Cardiac septum (tissue), 1 donor: Measurements from ENCODE around the gene ALKBH4. TPM values are rescaled to one million over a fixed set of nuclear protein-coding genes. Genes with fewer than 3 reads are reported as not detected.

ENCODE experiments used
- DNase-seq: peaks from one replicate; pipeline ENCODE4 v3.0.0-alpha.2; 2020; ENCODE audit warnings: low spot score
- intact Hi-C: fragments of 100-400 bp; cut with DNase I; formaldehyde crosslinking; loops from one replicate; pipeline ENCODE4 v1.14.0; 2022
- total RNA-seq: library from RNA; stranded (reverse); fragmentation: NEBNext Ultra II Directional; extraction: Animal tissue kit (Norgen Biotek cat#: 25700); gene quantifications from one replicate; pipeline ENCODE4 v1.2.1, GENCODE V29; 2021
- donor health status: DM: no; HTN: no; CAD: no.

The ALKBH4 gene
- total RNA-seq, 1 donor from 2014 or later = 6.5 TPM

DNA sequence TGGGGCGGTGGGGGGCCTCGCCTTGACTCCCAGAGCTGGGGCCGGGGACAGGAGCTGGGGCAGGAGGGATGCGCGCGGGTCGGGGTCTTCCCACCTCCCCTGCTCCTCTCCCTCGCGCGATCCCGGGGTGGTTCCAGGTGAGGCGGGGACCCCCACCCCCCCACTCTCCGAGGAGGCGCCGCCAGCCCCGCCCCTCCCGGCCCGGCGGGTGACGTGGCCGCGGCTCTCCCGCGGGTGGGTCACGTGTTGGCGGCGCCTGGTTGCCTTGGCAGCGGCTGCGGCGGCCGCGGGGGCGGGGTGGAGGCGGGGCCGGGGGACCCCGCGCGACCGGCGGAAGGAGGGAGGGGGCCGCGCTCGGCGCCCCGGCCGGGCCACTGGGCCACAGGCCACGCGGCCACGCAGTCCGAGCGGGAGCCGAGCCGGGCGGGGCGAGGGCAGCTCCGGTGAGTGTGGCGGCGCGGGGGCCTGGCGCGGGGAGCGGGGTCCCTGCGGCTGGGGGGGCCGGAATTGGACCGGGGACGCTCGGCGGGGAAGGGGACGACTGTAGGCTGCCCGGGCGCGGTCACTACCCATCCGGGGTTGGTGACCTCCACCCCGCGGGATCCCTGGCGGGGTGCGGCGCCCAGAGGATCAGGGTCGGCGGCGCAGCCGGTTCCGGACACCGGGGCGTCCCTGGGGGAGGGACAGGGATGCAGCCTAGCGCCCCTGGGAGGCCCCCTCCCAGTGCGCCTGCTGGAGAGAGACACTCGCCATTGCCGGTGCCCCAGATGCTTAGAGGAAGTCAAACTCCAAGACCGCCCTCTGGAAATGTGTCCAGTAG is 31.2 kb downstream of the ALKBH4 start, which contains the start of gene ORAI2:
TSS of gene ORAI2 (plus strand) at position 357 of the 820 bp plus-strand sequence. CDS start 5,382 bp downstream, outside the sequence.
- intact Hi-C loops = no loop called here
- DNase-seq = peak; percentile 95

DNA sequence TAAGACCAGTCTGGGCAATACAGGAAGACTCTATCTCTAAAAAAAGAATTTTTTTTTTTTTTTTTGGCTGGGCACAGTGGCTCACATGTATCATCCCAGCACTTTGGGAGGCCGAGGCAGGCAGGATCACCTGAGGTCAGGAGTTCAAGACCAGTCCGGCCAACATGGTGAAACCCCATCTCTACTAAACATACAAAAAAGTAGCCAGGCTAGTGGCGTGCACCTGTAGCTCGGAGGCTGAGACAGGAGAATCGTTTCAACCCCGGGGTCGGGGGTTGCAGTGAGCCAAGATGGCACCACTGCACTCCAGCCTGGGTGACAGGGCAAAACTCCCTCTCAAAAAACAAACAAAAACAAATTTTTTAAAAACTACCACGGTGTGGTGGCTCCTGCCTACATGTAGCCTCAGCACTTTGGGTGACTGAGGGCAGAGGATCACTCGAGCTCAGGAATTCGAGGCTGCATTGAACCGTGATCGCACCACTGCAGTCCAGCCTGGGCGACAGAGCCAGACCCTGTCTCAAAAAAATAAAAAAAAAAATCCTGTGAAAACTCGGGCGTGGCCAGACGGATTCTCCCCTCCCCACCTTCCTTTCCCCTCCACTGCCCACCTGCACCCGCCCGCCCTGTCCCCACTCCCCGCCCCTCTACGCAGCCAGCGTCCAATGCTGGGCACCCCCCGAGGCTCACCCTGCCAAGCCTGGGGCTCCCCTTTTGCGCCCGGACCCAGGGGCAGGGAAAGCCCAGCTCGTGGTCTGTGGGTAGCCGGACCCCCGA is 32.0 kb downstream of the ALKBH4 start:
- DNase-seq = no peak
- intact Hi-C loops = no loop called here

DNA sequence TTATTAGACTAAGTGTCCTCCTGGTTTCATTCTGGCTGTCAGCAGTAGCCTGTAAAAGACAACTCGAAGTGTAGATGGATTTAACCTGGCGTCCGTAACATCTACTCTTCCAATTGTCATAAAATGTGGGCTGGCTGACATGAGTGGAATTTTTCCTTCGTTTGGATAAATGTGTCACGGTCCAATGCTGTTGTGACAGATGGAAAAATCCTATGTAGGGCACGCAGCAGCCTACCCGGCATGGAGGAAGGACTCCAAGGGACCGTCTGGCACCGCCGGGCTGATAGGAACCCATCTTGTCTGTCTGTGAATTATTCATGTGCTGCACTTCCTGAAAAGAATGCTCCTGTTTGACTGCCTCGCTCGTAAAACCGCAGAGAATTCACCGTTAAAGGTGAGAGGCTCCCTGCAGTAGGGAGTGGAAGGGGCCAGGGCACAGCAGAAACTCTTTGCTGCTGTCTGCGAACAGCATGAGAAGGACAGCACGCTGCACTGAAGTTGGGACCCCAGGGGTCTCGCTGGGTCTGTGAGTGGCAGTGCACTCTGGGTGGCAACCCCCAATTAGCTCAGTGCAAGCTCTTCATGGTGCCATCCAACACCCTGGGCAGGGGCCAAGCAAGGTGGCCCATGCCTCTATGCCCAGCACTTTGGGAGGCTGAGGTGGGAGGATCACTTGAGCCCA is 32.9 kb downstream of the ALKBH4 start:
- no peak for DNase-seq
- intact Hi-C loops = no loop called here

- intact Hi-C loops = no loop called here
- no peak for DNase-seq
Observed at GRCh38 chr7:102429141-102429899, 35.3 kb downstream of the ALKBH4 start.

GRCh38 chr7:102427019-102427405 is 37.7 kb downstream of the ALKBH4 start:
- intact Hi-C loops = no loop called here
- DNase-seq = no peak

- intact Hi-C loops = no loop called here
- no peak for DNase-seq
Observed at GRCh38 chr7:102426268-102427018, 38.2 kb downstream of the ALKBH4 start.

DNA sequence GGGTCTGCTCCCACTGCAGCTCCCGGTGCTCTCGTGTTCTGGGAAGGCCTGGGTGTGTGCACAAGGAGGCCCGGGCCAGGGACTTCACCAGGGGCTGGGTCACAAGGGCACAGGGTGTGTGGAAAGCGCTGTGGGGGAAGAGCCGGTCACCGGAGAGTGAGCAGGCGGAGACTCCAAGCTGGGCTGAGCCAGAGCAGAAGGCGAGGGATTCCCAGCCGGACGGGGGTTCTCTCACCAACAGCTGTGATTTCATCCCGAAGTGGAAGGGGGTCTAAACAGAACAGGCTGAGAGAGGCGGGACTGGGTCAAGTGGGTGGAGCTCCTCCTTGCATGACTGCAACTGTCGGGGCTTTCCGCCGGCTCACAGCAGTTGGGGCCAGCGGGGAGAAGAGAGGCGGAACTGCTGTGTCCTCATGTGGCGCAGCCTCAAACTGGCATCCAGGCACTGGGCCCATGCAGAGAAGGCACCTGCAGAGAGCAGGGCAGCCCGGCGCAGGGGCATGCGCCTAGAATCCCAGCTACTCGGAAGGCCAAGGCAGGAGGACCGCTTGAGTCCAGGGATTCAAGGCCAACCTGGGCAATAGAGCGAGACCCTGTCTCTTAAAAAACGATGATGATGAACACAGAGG is 38.9 kb downstream of the ALKBH4 start:
- DNase-seq = peak; percentile 93
- intact Hi-C loops = no loop called here

DNA sequence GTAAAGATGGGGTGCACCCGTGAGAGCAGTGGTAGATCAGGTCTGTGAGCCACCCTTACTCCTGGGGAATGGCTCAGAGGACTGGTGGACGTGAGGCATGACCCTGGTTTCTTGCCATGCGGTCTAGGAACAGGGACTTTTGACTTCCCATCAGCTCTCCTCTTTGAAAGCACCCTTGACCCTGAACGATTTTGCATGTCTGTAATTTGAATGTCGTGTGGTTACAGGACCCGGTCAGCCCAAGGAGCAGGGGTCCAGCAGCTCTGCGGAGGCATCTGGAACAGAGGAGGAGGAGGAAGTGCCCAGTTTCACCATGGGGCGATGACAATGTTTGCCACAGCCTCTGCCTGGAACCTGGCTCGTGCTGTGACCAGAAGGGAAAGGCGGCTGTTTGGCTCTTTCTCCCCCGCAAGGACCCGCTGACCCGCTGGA is 39.9 kb downstream of the ALKBH4 start:
- DNase-seq = peak; percentile 81
- intact Hi-C loops = no loop called here

DNA sequence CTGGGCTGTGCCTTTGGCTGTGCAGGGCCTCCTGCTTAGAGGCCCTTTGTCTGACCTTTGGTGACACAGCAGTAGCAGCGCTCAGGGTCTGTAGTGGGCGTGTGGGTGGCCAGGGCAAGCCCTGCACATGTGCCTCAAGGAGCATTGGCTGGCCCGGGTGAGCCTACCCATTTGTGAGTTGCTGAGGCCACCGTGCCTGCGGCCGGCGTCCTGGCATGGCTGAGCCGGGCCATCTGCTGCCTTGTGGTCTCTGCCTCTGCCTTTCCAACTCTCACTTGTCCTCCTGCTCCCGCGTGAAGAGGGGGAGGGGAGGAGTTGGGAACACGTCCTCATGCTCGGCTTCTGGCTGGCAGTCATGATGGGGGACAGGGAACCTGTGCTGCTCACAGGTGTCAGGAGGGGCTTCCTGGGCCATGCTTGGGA is 40.5 kb downstream of the ALKBH4 start:
- no peak for DNase-seq
- intact Hi-C loops = no loop called here

DNA sequence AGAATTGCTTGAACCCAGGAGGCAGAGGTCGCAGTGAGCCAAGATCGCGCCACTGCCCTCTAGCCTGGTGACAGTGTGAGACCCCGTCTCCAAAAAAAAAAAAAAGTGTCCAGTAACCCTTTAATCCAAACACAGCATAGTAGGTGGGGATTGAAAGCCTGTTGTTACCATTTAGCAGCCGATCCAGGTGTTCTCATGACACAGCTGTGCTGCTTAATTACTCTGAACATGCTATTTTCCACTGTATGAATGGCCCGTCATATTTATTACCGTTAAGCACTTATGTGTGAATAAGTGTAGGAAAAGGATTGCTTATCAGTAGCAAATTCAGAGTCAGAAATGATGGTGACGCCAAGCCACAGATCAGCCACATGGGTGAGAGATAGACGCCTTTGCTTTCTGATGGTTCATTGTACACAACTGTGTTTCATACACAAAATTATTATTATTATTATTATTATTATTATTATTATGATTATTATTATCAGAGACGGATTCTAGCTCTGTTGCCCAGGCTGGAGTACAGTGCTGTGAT is 42.9 kb downstream of the ALKBH4 start:
- DNase-seq = no peak
- intact Hi-C loops = no loop called here

DNA sequence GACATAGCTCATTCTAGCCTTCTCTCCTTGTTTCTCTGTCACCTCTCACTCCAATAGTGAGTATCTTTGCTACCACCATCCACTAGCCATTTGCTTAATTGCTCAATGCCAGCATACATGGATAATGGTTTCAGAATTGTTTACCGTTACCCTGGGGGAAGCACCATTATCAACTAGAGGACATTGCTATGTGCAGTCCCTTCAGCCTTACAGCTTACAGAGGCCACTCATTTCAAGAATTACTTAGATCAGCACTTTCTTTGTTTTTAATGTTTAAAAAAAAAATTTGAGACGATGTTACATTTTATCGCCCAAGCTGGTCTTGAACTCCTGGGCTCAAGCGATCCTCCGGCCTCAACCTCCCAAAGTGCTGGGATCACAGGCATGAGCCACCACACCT is 46.1 kb downstream of the ALKBH4 start:
- intact Hi-C loops = no loop called here
- no peak for DNase-seq

DNA sequence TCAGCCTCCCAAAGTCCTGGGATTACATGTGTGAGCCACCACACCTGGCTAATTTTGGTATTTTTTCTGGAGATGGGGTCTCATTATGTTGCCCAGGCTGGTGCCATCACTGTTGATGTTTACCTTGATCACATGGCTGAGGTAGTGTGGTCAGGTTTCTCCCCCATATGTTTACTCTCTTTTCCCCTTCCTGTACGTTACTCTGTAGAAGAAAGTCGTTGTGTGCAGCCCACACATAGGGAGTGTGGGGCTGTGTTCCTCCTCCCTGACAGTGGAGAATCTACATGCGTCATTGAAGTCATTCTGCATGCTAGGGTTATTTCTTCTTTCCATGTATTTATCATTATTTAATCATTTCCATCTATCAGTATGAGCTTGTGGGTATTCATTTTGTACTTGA is 47.6 kb downstream of the ALKBH4 start:
- no peak for DNase-seq
- intact Hi-C loops = no loop called here

- DNase-seq = no peak
- intact Hi-C loops = no loop called here
Observed at GRCh38 chr7:102416406-102416805, 48.3 kb downstream of the ALKBH4 start.

DNA sequence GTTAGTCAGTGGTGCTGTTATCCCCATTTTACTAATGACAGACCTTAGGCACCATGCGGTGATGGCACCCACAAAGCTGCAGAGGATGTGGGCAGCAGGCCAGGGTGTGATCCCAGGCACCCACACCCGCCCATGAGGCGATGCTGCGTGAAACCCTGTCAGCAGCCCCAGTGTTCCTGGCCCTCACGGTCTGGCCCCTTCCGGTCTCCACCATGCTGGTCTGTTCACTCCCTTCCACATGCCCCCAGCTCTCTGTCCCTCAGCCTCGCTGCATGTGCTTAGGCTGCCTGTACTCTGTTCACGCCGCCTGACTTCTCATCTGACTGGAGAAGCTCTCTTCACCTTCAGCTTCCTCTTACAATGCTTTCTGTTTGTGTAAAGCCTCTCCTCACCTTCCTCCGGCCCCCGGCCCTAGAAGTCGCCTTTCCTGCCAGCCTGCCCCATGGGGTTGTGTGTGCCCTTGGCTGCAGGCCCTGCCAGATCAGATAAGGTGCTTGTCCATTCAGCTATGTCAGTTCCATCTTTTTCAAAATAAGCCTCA is 48.9 kb downstream of the ALKBH4 start:
- intact Hi-C loops = no loop called here
- DNase-seq = peak; percentile 80

- no peak for DNase-seq
- intact Hi-C loops = loop anchor here (5.0 kb wide), 1 partner anchor 54 kb away; no protein-coding TSS in a partner anchor
Observed at GRCh38 chr7:102413611-102414010, 51.1 kb downstream of the ALKBH4 start.

DNA sequence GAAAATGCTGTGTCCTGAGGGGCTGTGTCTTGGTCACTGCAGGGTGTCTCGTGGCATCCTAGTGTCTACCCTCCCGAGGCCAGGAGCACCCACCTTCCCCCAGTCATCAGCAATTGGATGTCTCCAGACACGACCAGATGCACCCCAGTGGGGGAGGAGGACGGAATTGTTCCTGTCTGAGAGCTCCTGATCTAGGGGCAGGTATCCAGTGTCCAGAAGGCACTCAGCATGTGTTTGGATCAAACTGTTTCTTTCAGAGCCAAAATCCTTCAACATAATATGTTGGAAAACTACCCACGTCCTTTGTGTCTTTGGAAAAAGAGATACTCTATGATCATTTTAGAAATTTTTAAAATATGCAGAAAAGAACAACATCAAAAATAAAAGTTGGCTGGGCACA is 51.6 kb downstream of the ALKBH4 start:
- no peak for DNase-seq
- intact Hi-C loops = loop anchor here (5.0 kb wide), 1 partner anchor 54 kb away; no protein-coding TSS in a partner anchor

- intact Hi-C loops = loop anchor here (5.0 kb wide), 1 partner anchor 55 kb away; no protein-coding TSS in a partner anchor
Observed at GRCh38 chr7:102412548-102412947, 52.1 kb downstream of the ALKBH4 start.

DNA sequence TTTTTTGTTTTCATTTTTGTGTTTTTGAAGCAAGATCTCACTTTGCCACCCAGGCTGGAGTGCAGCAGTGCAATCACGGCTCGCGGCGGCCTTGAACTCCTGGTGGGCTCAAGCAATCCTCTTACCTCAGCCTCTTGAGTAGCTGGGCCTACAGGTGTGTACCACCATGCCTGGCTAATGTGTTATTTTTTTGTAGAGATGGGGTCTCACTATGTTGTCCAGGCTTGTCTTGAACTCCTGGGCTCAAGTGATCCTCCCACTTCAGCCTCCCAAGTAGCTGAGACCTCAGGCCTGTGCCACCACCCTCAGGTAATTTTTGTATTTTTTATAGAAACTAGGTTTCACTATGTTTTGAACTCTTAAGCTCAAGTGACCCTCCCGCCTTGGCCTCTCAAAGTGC is 53.7 kb downstream of the ALKBH4 start:
- intact Hi-C loops = loop anchor here (5.0 kb wide), 1 partner anchor 56 kb away; no protein-coding TSS in a partner anchor
- DNase-seq = no peak

More at GRCh38 chr7:102412548-102412947, 52.1 kb downstream of the ALKBH4 start:
- DNase-seq = peak; percentile 84
